HG03060 (cell line): Measurements from ENCODE around the gene KIAA1614.

Experiments used
- ATAC-seq: cut with Tn5 transposase; IDR thresholded peaks from one replicate; pipeline ENCODE4 v1.9.1; 2021; ENCODE audit warnings: low read depth, moderate number of reproducible peaks; ENCODE audit not compliant: unreplicated experiment

KIAA1614 gene

GRCh38 chr1:180988253-180988752 is 75.6 kb downstream of the KIAA1614 start:
- no peak for ATAC-seq

- no peak for ATAC-seq
Observed at GRCh38 chr1:180994262-180994661, 81.6 kb downstream of the KIAA1614 start.

- ATAC-seq, result no peak
Observed at GRCh38 chr1:180997843-180998504, 85.3 kb downstream of the KIAA1614 start.
